DND-41 (cell line): ENCODE data around the gene CCDC30.

Experiments used
- ATAC-seq: fragments of 200-7000 bp; cut with Tn5 transposase; 3 replicates; pipeline ENCODE4 v1.9.1; 2021; ENCODE audit warnings: low read depth; ENCODE audit not compliant: insufficient read depth
- DNase-seq: peaks from one replicate; pipeline ENCODE4 v3.0.0-alpha.2; 2020
- H2AFZ ChIP-seq: 2 replicates; pipeline ENCODE4 v1.6.0; 2012; ENCODE audit warnings: low read depth, low read length
- H3K27ac ChIP-seq: 2 replicates; pipeline ENCODE4 v1.5.1; 2012; ENCODE audit warnings: low read length, inconsistent platforms
- H3K27me3 ChIP-seq: fragments of 200-600 bp; sonication (generic); 2 replicates; pipeline ENCODE4 v1.6.0; 2012; ENCODE audit warnings: low read length, mild to moderate bottlenecking, inconsistent platforms; ENCODE audit not compliant: insufficient read depth, poor library complexity
- H3K36me3 ChIP-seq: 2 replicates; pipeline ENCODE4 v1.5.1; 2012; ENCODE audit warnings: low read length, inconsistent platforms; ENCODE audit not compliant: insufficient read depth
- H3K4me1 ChIP-seq: 2 replicates; pipeline ENCODE4 v1.5.1; 2012; ENCODE audit warnings: mild to moderate bottlenecking, low read length; ENCODE audit not compliant: insufficient read depth
- H3K4me2 ChIP-seq: 2 replicates; pipeline ENCODE4 v1.6.0; 2012; ENCODE audit warnings: mild to moderate bottlenecking, moderate library complexity, low read length, inconsistent platforms; ENCODE audit not compliant: insufficient read depth
- H3K4me3 ChIP-seq, 2 experiments: fragments of 200-600 bp in 1 of 2; shearing (Covaris generic) in 1 of 2; 2 replicates each; pipeline ENCODE4 v1.5.1; 2012 to 2016; ENCODE audit warnings: inconsistent platforms in 2 of 2, low read length in 2 of 2, mild to moderate bottlenecking in 2 of 2, low read depth in 1 of 2, moderate library complexity in 1 of 2
- H3K79me2 ChIP-seq: 2 replicates; pipeline ENCODE4 v1.6.0; 2012; ENCODE audit warnings: low read length, inconsistent platforms; ENCODE audit not compliant: insufficient read depth
- H3K9ac ChIP-seq: 2 replicates; pipeline ENCODE4 v1.6.0; 2012; ENCODE audit warnings: low read depth, mild to moderate bottlenecking, inconsistent platforms, low read length, moderate library complexity
- H3K9me3 ChIP-seq: 2 replicates; pipeline ENCODE4 v1.5.1; 2012; ENCODE audit warnings: low read length, moderate library complexity, mild to moderate bottlenecking, inconsistent platforms; ENCODE audit not compliant: insufficient read depth, severe bottlenecking
- H4K20me1 ChIP-seq: 2 replicates; pipeline ENCODE4 v1.6.0; 2012; ENCODE audit warnings: low read length; ENCODE audit not compliant: insufficient read depth
- EZH2 ChIP-seq: IDR thresholded peaks from 3 replicates; pipeline ENCODE4 v1.6.1; 2012; ENCODE audit warnings: borderline replicate concordance, low read depth, mild to moderate bottlenecking, moderate library complexity, low read length, inconsistent platforms; ENCODE audit not compliant: severe bottlenecking
- TF ChIP-seq, protein P1 (sequence below): IDR thresholded peaks from 2 replicates; pipeline ENCODE4 v1.5.1; 2012; ENCODE audit warnings: borderline replicate concordance, low read length, moderate library complexity, mild to moderate bottlenecking; ENCODE audit not compliant: poor library complexity, severe bottlenecking; ENCODE audit errors: extremely low read depth

Gene CCDC30

DNA sequence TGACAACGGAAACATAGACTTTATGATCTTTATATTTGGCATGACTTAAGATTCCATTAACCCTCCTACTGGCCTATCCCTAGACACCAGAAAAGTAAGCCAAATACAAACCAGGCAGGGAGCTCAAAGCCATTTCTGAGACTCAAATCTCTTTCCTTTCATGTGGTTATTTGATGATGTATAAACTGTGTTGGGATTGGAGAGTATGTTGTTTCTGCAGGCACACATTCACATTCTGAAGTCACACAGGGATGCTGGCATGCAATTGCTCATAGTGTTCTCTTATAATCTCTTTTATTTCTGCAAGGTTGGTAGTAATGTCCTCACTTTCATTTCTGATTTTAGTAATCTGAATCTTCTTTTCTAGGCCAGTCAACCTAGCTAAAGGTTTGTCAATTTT is 13.0 kb upstream of the CCDC30 start:
- Histone ChIP-seq H3K27ac (no peak overlapping the region), H4K20me1 (no peaks in the 10 kb centered on the region), H3K9me3 (no peaks in the 10 kb centered on the region), H3K27me3 (no peaks in the 10 kb centered on the region), H3K4me1 (0 out of 2 replicates have a peak, but pooled peaks cover 1% of the 10 kb centered on the region), H3K4me2 (no peak overlapping the region), H3K79me2 (no peaks in the 10 kb centered on the region), H2AFZ (no peak overlapping the region), H3K9ac (no peak overlapping the region), H3K4me3 (no peak overlapping the region), H3K36me3 (no peaks in the 10 kb centered on the region)
- peak; percentile 47; the same call in 2 of the 3 replicates for ATAC-seq
- TF ChIP-seq, protein P1, sequence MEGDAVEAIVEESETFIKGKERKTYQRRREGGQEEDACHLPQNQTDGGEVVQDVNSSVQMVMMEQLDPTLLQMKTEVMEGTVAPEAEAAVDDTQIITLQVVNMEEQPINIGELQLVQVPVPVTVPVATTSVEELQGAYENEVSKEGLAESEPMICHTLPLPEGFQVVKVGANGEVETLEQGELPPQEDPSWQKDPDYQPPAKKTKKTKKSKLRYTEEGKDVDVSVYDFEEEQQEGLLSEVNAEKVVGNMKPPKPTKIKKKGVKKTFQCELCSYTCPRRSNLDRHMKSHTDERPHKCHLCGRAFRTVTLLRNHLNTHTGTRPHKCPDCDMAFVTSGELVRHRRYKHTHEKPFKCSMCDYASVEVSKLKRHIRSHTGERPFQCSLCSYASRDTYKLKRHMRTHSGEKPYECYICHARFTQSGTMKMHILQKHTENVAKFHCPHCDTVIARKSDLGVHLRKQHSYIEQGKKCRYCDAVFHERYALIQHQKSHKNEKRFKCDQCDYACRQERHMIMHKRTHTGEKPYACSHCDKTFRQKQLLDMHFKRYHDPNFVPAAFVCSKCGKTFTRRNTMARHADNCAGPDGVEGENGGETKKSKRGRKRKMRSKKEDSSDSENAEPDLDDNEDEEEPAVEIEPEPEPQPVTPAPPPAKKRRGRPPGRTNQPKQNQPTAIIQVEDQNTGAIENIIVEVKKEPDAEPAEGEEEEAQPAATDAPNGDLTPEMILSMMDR = no peak
- DNase-seq = no peak

DNA sequence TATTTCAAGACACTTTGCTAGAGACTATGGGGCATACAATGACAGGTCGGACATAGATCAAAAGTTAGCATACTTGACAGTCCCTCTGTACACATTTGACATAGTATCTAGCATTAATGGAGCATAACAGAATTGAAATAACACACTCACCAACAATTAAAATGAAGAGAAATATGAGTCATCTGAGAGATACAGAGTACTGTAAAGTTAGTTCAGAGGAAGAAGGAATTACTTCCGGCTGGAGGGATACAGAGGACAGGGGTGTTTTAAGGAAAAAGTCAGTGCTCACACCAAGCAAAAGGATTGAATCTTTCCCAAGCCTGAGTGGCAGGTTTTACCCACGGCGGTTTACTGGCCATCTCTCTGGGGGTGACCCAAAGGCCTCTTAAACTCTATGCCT is 9.7 kb upstream of the CCDC30 start:
- Histone ChIP-seq H2AFZ (no peak overlapping the region), H3K27me3 (no peaks in the 10 kb centered on the region), H3K4me3 (no peak overlapping the region), H3K9me3 (no peaks in the 10 kb centered on the region), H3K4me2 (no peak overlapping the region), H3K36me3 (peaks cover 7% of the 10 kb centered on the region), H3K27ac (no peak overlapping the region), H3K79me2 (peaks cover 15% of the 10 kb centered on the region), H3K4me1 (peaks cover 28% of the 10 kb centered on the region), H4K20me1 (no peaks in the 10 kb centered on the region), H3K9ac (no peak overlapping the region)
- no peak for ATAC-seq
- TF ChIP-seq, protein P1 = no peak
- TF ChIP-seq EZH2 = no peak
- no peak for DNase-seq

DNA sequence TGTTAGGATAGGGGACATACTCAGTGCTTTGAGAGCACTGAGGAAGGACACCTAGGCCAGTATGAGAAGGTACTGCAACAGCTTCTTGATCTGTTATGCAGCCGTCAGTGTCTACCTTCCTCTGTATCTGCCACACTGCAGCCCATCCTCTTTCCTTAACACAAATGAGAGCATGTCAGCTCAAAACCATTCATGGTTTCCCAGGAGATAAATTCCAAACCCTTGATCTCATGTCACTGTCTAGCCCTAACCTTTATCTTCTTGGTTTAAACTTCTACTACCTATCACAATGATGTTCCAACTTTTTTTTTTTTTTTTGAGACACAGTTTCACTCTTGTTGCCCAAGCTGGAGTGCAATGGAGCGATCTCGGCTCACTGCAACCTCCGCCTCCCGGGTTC is 8.7 kb upstream of the CCDC30 start:
- Histone ChIP-seq H3K27ac (no peak overlapping the region), H3K4me2 (no peak overlapping the region), H3K27me3 (no peaks in the 10 kb centered on the region), H3K4me3 (no peak overlapping the region), H2AFZ (no peak overlapping the region), H3K9me3 (no peaks in the 10 kb centered on the region), H3K4me1 (peaks cover 29% of the 10 kb centered on the region), H4K20me1 (no peaks in the 10 kb centered on the region), H3K79me2 (peaks cover 15% of the 10 kb centered on the region), H3K9ac (no peak overlapping the region), H3K36me3 (peaks cover 17% of the 10 kb centered on the region)
- TF ChIP-seq EZH2 = no peak
- TF ChIP-seq, protein P1 = no peak
- DNase-seq = no peak
- no peak for ATAC-seq

DNA sequence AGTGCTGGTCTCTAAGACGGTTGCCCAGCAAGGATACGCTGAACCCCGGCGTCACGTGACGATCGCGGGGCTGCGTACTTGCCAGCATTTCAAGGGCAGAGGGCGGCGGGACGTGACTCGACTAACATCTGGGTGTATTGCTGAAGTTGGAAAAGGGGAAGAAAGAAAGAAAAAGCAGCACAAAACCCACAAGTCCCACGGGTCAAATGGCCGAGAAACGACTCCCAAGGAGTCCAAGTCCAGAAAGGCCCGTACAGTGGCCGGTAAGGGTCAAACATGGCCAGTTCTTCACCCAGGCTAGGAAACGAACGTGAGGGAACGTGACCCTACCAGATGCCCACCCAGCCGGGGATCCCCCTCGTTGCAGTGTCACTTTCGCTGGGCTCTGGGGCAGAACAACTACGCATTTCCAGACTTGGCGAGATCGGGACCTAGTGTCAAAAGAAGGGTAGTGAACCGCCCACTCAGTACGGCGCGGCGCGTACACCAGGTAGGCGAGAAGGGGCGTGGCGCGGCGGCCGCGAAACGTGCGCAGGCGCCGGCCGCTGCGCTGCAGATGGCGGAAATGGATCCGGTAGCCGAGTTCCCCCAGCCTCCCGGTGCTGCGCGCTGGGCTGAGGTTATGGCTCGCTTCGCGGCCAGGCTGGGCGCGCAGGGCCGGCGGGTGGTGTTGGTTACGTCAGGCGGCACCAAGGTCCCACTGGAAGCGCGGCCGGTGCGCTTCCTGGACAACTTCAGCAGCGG is 6.9 kb upstream of the CCDC30 start, which contains the start of the genes PPCS and ZMYND12:
PPCS (plus strand) TSS at position 534 of the 744 bp plus-strand sequence; CDS start at position 557, 23 bp downstream.
ZMYND12 (minus strand) TSS at position 13 of the 744 bp plus-strand sequence. CDS start 25 bp downstream, outside the sequence.
- Histone ChIP-seq H3K9me3 (no peaks in the 10 kb centered on the region), H3K79me2 (peaks cover 15% of the 10 kb centered on the region), H4K20me1 (no peaks in the 10 kb centered on the region), H3K9ac (peak within 1 kb of the TSS; percentile 92), H3K4me2 (peak within 1 kb of the TSS; percentile 81), H3K27me3 (no peaks in the 10 kb centered on the region), H3K27ac (peak within 1 kb of the TSS; percentile 93), H2AFZ (peak within 1 kb of the TSS; percentile 99), H3K4me1 (peaks cover 38% of the 10 kb centered on the region), H3K36me3 (peaks cover 23% of the 10 kb centered on the region), H3K4me3 (peak within 1 kb of the TSS; percentile 67 to 91)
- ATAC-seq (peak; percentile 90), DNase-seq (peak; percentile 86)
- TF ChIP-seq, protein P1 = no peak
- TF ChIP-seq EZH2 = no peak
